MG63 (cell line): ENCODE data around the gene NOL12. TPM values are rescaled to one million over a fixed set of nuclear protein-coding genes. Genes with fewer than 3 reads are reported as not detected.

Experiments used
- DNase-seq: peaks from one replicate; pipeline ENCODE4 v3.0.0-alpha.2; 2020
- H3K27me3 ChIP-seq: fragments of 250-450 bp; sonication (Bioruptor Pico); 2 replicates; pipeline ENCODE4 v1.5.1; 2020; ENCODE audit warnings: mild to moderate bottlenecking, moderate library complexity
- H3K36me3 ChIP-seq: fragments of 250-450 bp; sonication (Bioruptor Pico); 2 replicates; pipeline ENCODE4 v1.5.1; 2020; ENCODE audit warnings: mild to moderate bottlenecking, moderate library complexity
- H3K4me3 ChIP-seq: fragments of 250-450 bp; sonication (Bioruptor Pico); 2 replicates; pipeline ENCODE4 v1.5.1; 2020; ENCODE audit warnings: mild to moderate bottlenecking, moderate library complexity
- H3K9me3 ChIP-seq: fragments of 250-450 bp; sonication (Bioruptor Pico); 2 replicates; pipeline ENCODE4 v1.5.1; 2020; ENCODE audit warnings: mild to moderate bottlenecking, moderate library complexity
- total RNA-seq: library from RNA; depleted of rRNA; stranded (reverse); fragments of >200 nt; shearing (Covaris generic); gene quantifications from 2 replicates; pipeline ENCODE4 v1.2.3, GENCODE V29; 2014; ENCODE audit warnings: low replicate concordance

Gene NOL12
- total RNA-seq, 1 experiment from 2014 or later = 61.0 TPM

GRCh38 chr22:37657590-37658132, 28.5 kb upstream of the NOL12 start:
- Histone ChIP-seq H3K27me3 (no peaks in the 10 kb centered on the region), H3K4me3 (peak overlapping the region; percentile 66), H3K9me3 (no peaks in the 10 kb centered on the region), H3K36me3 (peaks cover 3% of the 10 kb centered on the region)
- peak; percentile 37 for DNase-seq

- peak; percentile 100 for DNase-seq
- peak within 1 kb of the TSS; percentile 77 for H3K4me3 ChIP-seq
- no peaks in the 10 kb centered on the region for H3K9me3 ChIP-seq
Observed at GRCh38 chr22:37658133-37659065, 27.7 kb upstream of the NOL12 start, which contains the start of gene PDXP. Gene PDXP, plus strand, starts transcription at chr22:37658723. Its CDS starts 60 bp downstream, at chr22:37658783.

GRCh38 chr22:37659066-37659896, 26.9 kb upstream of the NOL12 start:
- no peaks in the 10 kb centered on the region for H3K27me3 ChIP-seq
- DNase-seq = no peak
- peak overlapping the region; percentile 77 for H3K4me3 ChIP-seq
- no peaks in the 10 kb centered on the region for H3K9me3 ChIP-seq
- H3K36me3 ChIP-seq = peaks cover 8% of the 10 kb centered on the region

More at GRCh38 chr22:37658133-37659065, 27.7 kb upstream of the NOL12 start, which contains the start of gene PDXP:
- Histone ChIP-seq H3K36me3 (peaks cover 4% of the 10 kb centered on the region), H3K27me3 (no peaks in the 10 kb centered on the region)

- H3K27me3 ChIP-seq = no peaks in the 10 kb centered on the region
- no peak for DNase-seq
Observed at GRCh38 chr22:37659897-37660708, 26.0 kb upstream of the NOL12 start.

GRCh38 chr22:37660709-37661045, 25.5 kb upstream of the NOL12 start:
- Histone ChIP-seq H3K4me3 (peak overlapping the region; percentile 0; the same call in 1 of the 2 replicates), H3K36me3 (peaks cover 11% of the 10 kb centered on the region), H3K9me3 (no peaks in the 10 kb centered on the region), H3K27me3 (no peaks in the 10 kb centered on the region)
- no peak for DNase-seq

More at GRCh38 chr22:37659897-37660708, 26.0 kb upstream of the NOL12 start:
- Histone ChIP-seq H3K9me3 (no peaks in the 10 kb centered on the region), H3K36me3 (peaks cover 10% of the 10 kb centered on the region), H3K4me3 (peak overlapping the region; percentile 77)

- no peaks in the 10 kb centered on the region for H3K27me3 ChIP-seq
- H3K4me3 ChIP-seq = peak overlapping the region; percentile 0; the same call in 1 of the 2 replicates
- DNase-seq = no peak
- no peaks in the 10 kb centered on the region for H3K9me3 ChIP-seq
- peaks cover 17% of the 10 kb centered on the region for H3K36me3 ChIP-seq
Observed at GRCh38 chr22:37661160-37661924, 24.8 kb upstream of the NOL12 start.

- no peaks in the 10 kb centered on the region for H3K9me3 ChIP-seq
- H3K4me3 ChIP-seq = no peak overlapping the region
- DNase-seq = no peak
- H3K27me3 ChIP-seq = no peaks in the 10 kb centered on the region
- H3K36me3 ChIP-seq = peaks cover 22% of the 10 kb centered on the region
Observed at GRCh38 chr22:37662039-37662438, 24.1 kb upstream of the NOL12 start.

GRCh38 chr22:37663521-37664140, 22.5 kb upstream of the NOL12 start:
- Histone ChIP-seq H3K4me3 (no peak overlapping the region), H3K36me3 (peaks cover 23% of the 10 kb centered on the region), H3K9me3 (no peaks in the 10 kb centered on the region), H3K27me3 (no peaks in the 10 kb centered on the region)
- DNase-seq = no peak

- no peaks in the 10 kb centered on the region for H3K9me3 ChIP-seq
- DNase-seq = no peak
Observed at GRCh38 chr22:37664249-37665101, 21.7 kb upstream of the NOL12 start.

GRCh38 chr22:37665487-37665886, 20.7 kb upstream of the NOL12 start:
- DNase-seq = no peak
- Histone ChIP-seq H3K36me3 (peaks cover 23% of the 10 kb centered on the region), H3K4me3 (no peak overlapping the region), H3K9me3 (no peaks in the 10 kb centered on the region), H3K27me3 (no peaks in the 10 kb centered on the region)

More at GRCh38 chr22:37664249-37665101, 21.7 kb upstream of the NOL12 start:
- Histone ChIP-seq H3K4me3 (no peak overlapping the region), H3K36me3 (peaks cover 23% of the 10 kb centered on the region), H3K27me3 (no peaks in the 10 kb centered on the region)

- no peak overlapping the region for H3K4me3 ChIP-seq
- no peaks in the 10 kb centered on the region for H3K27me3 ChIP-seq
- no peaks in the 10 kb centered on the region for H3K9me3 ChIP-seq
- DNase-seq = no peak
- H3K36me3 ChIP-seq = peaks cover 14% of the 10 kb centered on the region
Observed at GRCh38 chr22:37669586-37669985, 16.6 kb upstream of the NOL12 start.

- peaks cover 15% of the 10 kb centered on the region for H3K36me3 ChIP-seq
- DNase-seq = no peak
- H3K27me3 ChIP-seq = no peaks in the 10 kb centered on the region
- no peak overlapping the region for H3K4me3 ChIP-seq
- H3K9me3 ChIP-seq = no peaks in the 10 kb centered on the region
Observed at GRCh38 chr22:37672206-37672919, 13.8 kb upstream of the NOL12 start.

GRCh38 chr22:37672920-37673455, 13.2 kb upstream of the NOL12 start:
- Histone ChIP-seq H3K36me3 (peaks cover 19% of the 10 kb centered on the region), H3K9me3 (no peaks in the 10 kb centered on the region), H3K27me3 (no peaks in the 10 kb centered on the region), H3K4me3 (no peak overlapping the region)
- DNase-seq = no peak
